GM12891 (cell line): ENCODE measurements around the gene ASAH2B.
"Not testable (repeated sequence)": the region's sequence is repeated elsewhere in the genome, so short reads cannot be mapped to it uniquely, and the experiment has no call there.

ENCODE experiments used
- PAX5 ChIP-seq: IDR thresholded peaks from 2 replicates; pipeline ENCODE4 v1.6.1; 2011; ENCODE audit warnings: low read length, moderate library complexity, mild to moderate bottlenecking; ENCODE audit not compliant: insufficient read depth, severe bottlenecking
- POLR2A ChIP-seq: IDR thresholded peaks from 2 replicates; pipeline ENCODE4 v1.6.1; 2011; ENCODE audit warnings: low read depth, low read length, control low read depth
- POLR2AphosphoS5 ChIP-seq: IDR thresholded peaks from 2 replicates; pipeline ENCODE4 v1.6.1; 2011; ENCODE audit warnings: low read depth, low read length, control low read depth
- POU2F2 ChIP-seq: IDR thresholded peaks from 2 replicates; pipeline ENCODE4 v1.6.1; 2011; ENCODE audit warnings: low read depth, mild to moderate bottlenecking, control low read depth, low read length, moderate library complexity
- SPI1 ChIP-seq: IDR thresholded peaks from 2 replicates; pipeline ENCODE4 v1.6.1; 2011; ENCODE audit warnings: low read depth, low read length, control low read depth
- TAF1 ChIP-seq: IDR thresholded peaks from 2 replicates; pipeline ENCODE4 v1.6.1; 2011; ENCODE audit warnings: low read depth, low read length, control low read depth

DNA sequence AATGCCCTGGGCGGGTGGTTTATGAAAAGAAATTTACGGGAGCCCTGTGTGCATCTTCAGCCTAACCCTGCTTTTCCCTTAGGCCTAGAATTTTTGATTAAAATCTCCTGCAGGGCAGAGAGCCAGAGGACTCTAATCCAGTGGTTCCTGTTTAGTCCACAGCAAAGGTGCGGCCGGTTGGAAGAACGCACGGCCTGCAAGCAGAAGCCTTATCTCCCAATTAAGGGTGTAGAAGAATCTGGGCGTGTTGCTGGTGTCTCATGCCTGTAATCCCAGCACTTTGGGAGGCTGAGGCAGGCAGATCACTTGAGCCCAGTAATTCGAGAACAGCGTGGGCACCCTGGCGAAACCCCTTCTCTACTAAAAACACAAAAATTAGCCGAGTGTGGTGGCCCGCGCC is 29.5 kb upstream of the ASAH2B start:
- TF ChIP-seq POLR2AphosphoS5, POLR2A, TAF1, SPI1, PAX5, POU2F2: not testable (repeated sequence)
